PC-9 (cell line): ENCODE measurements around the gene SELENOF.
"Not testable (repeated sequence)": the region's sequence is repeated elsewhere in the genome, so short reads cannot be mapped to it uniquely, and the experiment has no call there.

Experiments used
- CTCF ChIP-seq: fragments of 200-600 bp; sonication (generic); conservative IDR thresholded peaks from 2 replicates; pipeline ENCODE4 v1.6.1; 2017; ENCODE audit warnings: mixed run types, antibody characterized with exemption, mild to moderate bottlenecking, moderate library complexity
- EZH2 ChIP-seq: fragments of 200-600 bp; sonication (generic); IDR thresholded peaks from 2 replicates; pipeline ENCODE4 v1.8.0; 2017; ENCODE audit warnings: antibody characterized with exemption, low read depth

- not testable (repeated sequence) for TF ChIP-seq CTCF, EZH2
Observed at GRCh38 chr1:86817246-86817826, 96.6 kb downstream of the SELENOF start.
